Stomach (tissue), 4 donors: ENCODE results near the gene TPSB2.
"Not testable (repeated sequence)": the region's sequence is repeated elsewhere in the genome, so short reads cannot be mapped to it uniquely, and the experiment has no call there.

Experiments used
- CTCF ChIP-seq, 7 experiments: fragments of 450-650 bp in 4 of 7; fragments of 200-600 bp in 3 of 7; sonication (generic) in 3 of 7; IDR thresholded peaks; one replicate each; pipeline ENCODE4 v1.5.1; 2016 to 2019; ENCODE audit warnings: antibody characterized with exemption in 7 of 7, control low read depth in 2 of 7, mild to moderate bottlenecking in 1 of 7
- POLR2A ChIP-seq, 4 donors: fragments of 450-650 bp; IDR thresholded peaks; one replicate each; pipeline ENCODE4 v1.6.1; 2016; ENCODE audit warnings: antibody characterized with exemption in 4 of 4, control low read depth in 2 of 4, mild to moderate bottlenecking in 1 of 4, moderate library complexity in 1 of 4
- POLR2AphosphoS5 ChIP-seq, 3 donors: sonication (generic); formaldehyde crosslinking; IDR thresholded peaks; one replicate each; pipeline ENCODE4 v1.6.1; 2016; ENCODE audit warnings: antibody characterized with exemption in 3 of 3

- not testable (repeated sequence) for TF ChIP-seq POLR2AphosphoS5, CTCF, POLR2A (IDR thresholded peaks at IDR 0.05)
Observed at GRCh38 chr16:1229476-1229875, 508 bp downstream of the TPSB2 start.
